ENCODE data around the gene LSP1. TPM values are rescaled to one million over a fixed set of nuclear protein-coding genes. Genes with fewer than 3 reads are reported as not detected.

The LSP1 gene
- total and polyA plus RNA-seq, 2 of the 8 experiments (the other 6 are each of a cell fraction or from before 2014, with no cell fraction given): 0.03 TPM; not detected in 1

GRCh38 chr11:1922481-1923081, 69.7 kb downstream of the LSP1 start:
- FAIRE-seq (no peak), DNase-seq (ENCODE audit: low read depth in 1 of 2, low spot score in 2 of 2) (no peak)
- Histone ChIP-seq H3K4me1 (replicated peaks in 1 of 4; ENCODE audit: control insufficient read depth in 3 of 4, insufficient read depth in 4 of 4, low read length in 3 of 4) (peaks cover 0 to 3% (median 0%) of the 10 kb centered on the region in 4 experiments; a peak in 3 of 7 replicates), H3K27me3 (replicated peaks in 1 of 4; ENCODE audit: control insufficient read depth in 3 of 4, extremely low read depth in 1 of 4, insufficient read depth in 3 of 4, low read length in 3 of 4) (no peaks in the 10 kb centered on the region), H3K27ac (ENCODE audit: low read depth, low read length) (no peak overlapping the region), H3K4me3 (ENCODE audit: extremely low read depth in 1 of 4, insufficient read depth in 2 of 4, low read depth in 3 of 4, low read length in 4 of 4) (no peak overlapping the region), H3K4ac (replicated peaks; ENCODE audit: insufficient read length, low read depth, low read length) (no peak overlapping the region), H4K5ac (ENCODE audit: insufficient read length, low read depth, low read length) (no peak overlapping the region), H3K79me2 (ENCODE audit: control insufficient read depth in 1 of 2, insufficient read depth in 2 of 2, low read length in 2 of 2) (no peaks in the 10 kb centered on the region), H4K91ac (replicated peaks; ENCODE audit: insufficient read length, low read length) (no peak overlapping the region), H3K4me2 (ENCODE audit: insufficient read depth in 1 of 2, low read depth in 2 of 2, low read length in 2 of 2) (no peak overlapping the region), H3K18ac (ENCODE audit: extremely low read depth, low read length) (no peak overlapping the region), H3K9me3 (ENCODE audit: insufficient read depth in 2 of 2, low read depth in 1 of 2, low read length in 1 of 2) (no peaks in the 10 kb centered on the region), H3K36me3 (ENCODE audit: control insufficient read depth in 2 of 4, insufficient read depth in 4 of 4, low read length in 3 of 4) (no peaks in the 10 kb centered on the region), H2BK5ac (ENCODE audit: low read depth, low read length) (no peak overlapping the region), H2BK12ac (ENCODE audit: low read depth, low read length) (no peak overlapping the region), H3K9ac (replicated peaks in 1 of 4; ENCODE audit: extremely low read depth in 1 of 4, low read depth in 3 of 4, low read length in 3 of 4) (no peak overlapping the region), H2BK20ac (ENCODE audit: low read length) (no peak overlapping the region), H2AK5ac (ENCODE audit: low read depth, low read length) (no peak overlapping the region), H3K56ac (replicated peaks; ENCODE audit: insufficient read length, low read depth, low read length) (no peak overlapping the region), H2BK120ac (replicated peaks; ENCODE audit: low read depth, low read length) (no peak overlapping the region), H2BK15ac (ENCODE audit: low read length) (no peak overlapping the region), H4K20me1 (replicated peaks in 1 of 2; ENCODE audit: control insufficient read depth in 1 of 2, insufficient read depth in 2 of 2, low read length in 2 of 2) (no peaks in the 10 kb centered on the region), H3K23me2 (ENCODE audit: low read depth, low read length) (no peaks in the 10 kb centered on the region), H3K14ac (ENCODE audit: insufficient read length) (no peak overlapping the region), H4K8ac (ENCODE audit: extremely low read depth, insufficient read depth, low read length) (no peak overlapping the region; the same call in 1 of the 2 replicates), H2AFZ (ENCODE audit: low read length) (no peak overlapping the region), H3K79me1 (ENCODE audit: low read depth, low read length) (no peaks in the 10 kb centered on the region), H3K23ac (ENCODE audit: insufficient read length) (no peak overlapping the region)
- ChIA-PET POLR2A (ENCODE audit: partially characterized antibody) (no interaction called here), CTCF (ENCODE audit: partially characterized antibody) (interaction anchor here (0.7 to 4.2 kb wide), 11 partner anchors 13 to 233 kb away, joined by 3 to 29 read pairs (median 12); partner anchors contain the start of gene PRR33)
- 93% methylated on average over 13 of the region's 14 CpGs; no CpG with 5 or more reads in 1 of the 2 experiments for WGBS, 2 experiments (ENCODE audit: extremely low coverage in 1 of 2, insufficient coverage in 1 of 2, insufficient read length in 1 of 2, insufficient replicate concordance in 2 of 2, low coverage in 1 of 2, low lambda C conversion rate in 2 of 2, missing lambda C conversion rate in 1 of 2)
- TF ChIP-seq RBBP5 (IDR thresholded peaks at IDR 0.05; ENCODE audit: borderline replicate concordance, low read depth, low read length): no peak
- no peak for TF ChIP-seq KDM5A (IDR thresholded peaks at IDR 0.05; ENCODE audit: low read length)
- no peak for TF ChIP-seq ATF3 (IDR thresholded peaks at IDR 0.05; ENCODE audit: insufficient read depth, low read depth, low read length)
- no peak for TF ChIP-seq SP1 (IDR thresholded peaks at IDR 0.05; ENCODE audit: low read depth, low read length)
- no peak for TF ChIP-seq TBP (IDR thresholded peaks at IDR 0.05; ENCODE audit: low read depth, low read length)
- TF ChIP-seq CBX5 (IDR thresholded peaks at IDR 0.05; ENCODE audit: low read depth, low read length): no peak
- TF ChIP-seq SP2 (IDR thresholded peaks at IDR 0.05; ENCODE audit: low read length): no peak
- TF ChIP-seq USF2 (IDR thresholded peaks at IDR 0.05; ENCODE audit: low read length): no peak
- no peak for TF ChIP-seq KDM1A (IDR thresholded peaks at IDR 0.05; ENCODE audit: borderline replicate concordance, low read length)
- TF ChIP-seq E2F6 (IDR thresholded peaks at IDR 0.05): no peak
- TF ChIP-seq RFX5 (IDR thresholded peaks at IDR 0.05; ENCODE audit: borderline replicate concordance, low read depth, low read length): no peak

Data from H1 (cell line).